Spinal cord (tissue), 10 donors: ENCODE measurements around the gene RAD51C. TPM values are rescaled to one million over a fixed set of nuclear protein-coding genes. Genes with fewer than 3 reads are reported as not detected.
"Not testable (repeated sequence)": the region's sequence is repeated elsewhere in the genome, so short reads cannot be mapped to it uniquely, and the experiment has no call there.

Experiments used
- DNase-seq, 6 donors: peaks; one replicate each; pipeline versions ENCODE4 v3.0.0 to v3.0.0-alpha.2; 2013 to 2015; ENCODE audit warnings: low spot score in 6 of 6, low read depth in 4 of 6
- H3K27ac ChIP-seq: one replicate; pipeline ENCODE4 v1.5.1; 2013; ENCODE audit warnings: low read depth, low read length, control low read depth
- H3K27me3 ChIP-seq: one replicate; pipeline ENCODE4 v1.6.1; 2013; ENCODE audit warnings: low read length; ENCODE audit not compliant: control insufficient read depth, insufficient read depth
- H3K36me3 ChIP-seq: one replicate; pipeline ENCODE4 v1.6.1; 2013; ENCODE audit warnings: low read length; ENCODE audit not compliant: control insufficient read depth, insufficient read depth
- H3K4me1 ChIP-seq: one replicate; pipeline ENCODE4 v1.6.1; 2013; ENCODE audit warnings: low read length; ENCODE audit not compliant: control insufficient read depth, insufficient read depth
- H3K4me3 ChIP-seq: one replicate; pipeline ENCODE4 v1.5.1; 2013; ENCODE audit warnings: low read depth, low read length, control low read depth
- H3K9me3 ChIP-seq: one replicate; pipeline ENCODE4 v1.6.1; 2013; ENCODE audit warnings: low read length; ENCODE audit not compliant: control insufficient read depth, insufficient read depth
- WGBS: methylation state at CpG from one replicate; pipeline ENCODE4 v1.1.5; 2013; ENCODE audit warnings: missing lambda C conversion rate; ENCODE audit not compliant: insufficient coverage; 5-methylcytosine and 5-hydroxymethylcytosine counted together
- long read RNA-seq, 4 donors: transcript quantifications; one replicate each; lab custom pipeline, GENCODE V29; 2026
- polyA plus RNA-seq, 2 donors: library from polyadenylated mRNA; unstranded; fragments of 120-200 nt; gene quantifications; one replicate each; pipeline ENCODE4 v1.2.1, GENCODE V29; 2013; ENCODE audit not compliant: insufficient read length in 2 of 2
- total RNA-seq, 2 donors: library from RNA; depleted of rRNA in 1 of 2; stranded (reverse); fragments of 120-200 nt in 1 of 2; fragments of >200 nt in 1 of 2; gene quantifications; one replicate each; pipeline versions ENCODE4 v1.2.3 to v1.2.4, GENCODE V29; 2013 to 2014
- donor health status: healthy.

Gene RAD51C
- total RNA-seq (10 to 100 TPM; 32.7 to 40.7 TPM), polyA plus RNA-seq (10 to 100 TPM; 38.4 to 51.6 TPM)
- long read RNA-seq, donor 1, partial matches to known transcripts = 0 of 7 reads
- long read RNA-seq, donor 1, other reads (novel, unspliced or antisense) = 0 of 7 reads
- long read RNA-seq, donor 2, partial matches to known transcripts = 0 of 2 reads
- long read RNA-seq, donor 2, other reads (novel, unspliced or antisense) = 0 of 2 reads
- long read RNA-seq, donor 3 = 0 reads
- long read RNA-seq, donor 4, transcript RAD51C-203 (2 exons, 567 nt) = major isoform, 7 of 14 reads
- long read RNA-seq, donor 4, transcript RAD51C-201 (9 exons, 2,591 nt) = minor isoform, 5 of 14 reads
- long read RNA-seq, donor 4, partial matches to known transcripts = 0 of 14 reads
- long read RNA-seq, donor 4, other reads (novel, unspliced or antisense) = 0 of 14 reads

- DNase-seq = peak; percentile 76 to 97 (median 82)
- peak within 1 kb of the TSS; percentile 81 for H3K4me3 ChIP-seq
- H3K36me3 ChIP-seq = peaks cover 2% of the 10 kb centered on the region
- H3K27me3 ChIP-seq = no peaks in the 10 kb centered on the region
- H3K27ac ChIP-seq = peak within 1 kb of the TSS; percentile 90
- 9% methylated on average over 44 of the region's 50 CpGs for WGBS
- peaks cover 9% of the 10 kb centered on the region for H3K4me1 ChIP-seq
- H3K9me3 ChIP-seq = no peaks in the 10 kb centered on the region
Observed at GRCh38 chr17:58692239-58693055, at the start of gene RAD51C. TSS of gene RAD51C (plus strand) at chr17:58692602. CDS start at chr17:58692644, 42 bp downstream.

GRCh38 chr17:58643147-58643546 is 49.3 kb upstream of the RAD51C start:
- no peaks in the 10 kb centered on the region for H3K4me1 ChIP-seq
- no CpG with 5 or more reads among the region's 2 CpGs for WGBS
- H3K9me3 ChIP-seq = no peaks in the 10 kb centered on the region
- no peaks in the 10 kb centered on the region for H3K27me3 ChIP-seq
- no peak overlapping the region for H3K4me3 ChIP-seq
- H3K36me3 ChIP-seq = no peaks in the 10 kb centered on the region
- no peak for DNase-seq
- no peak overlapping the region for H3K27ac ChIP-seq

- H3K27me3 ChIP-seq = no peaks in the 10 kb centered on the region
- no peak overlapping the region for H3K27ac ChIP-seq
- no peak for DNase-seq
- no peaks in the 10 kb centered on the region for H3K4me1 ChIP-seq
- no peak overlapping the region for H3K4me3 ChIP-seq
- no peaks in the 10 kb centered on the region for H3K9me3 ChIP-seq
- H3K36me3 ChIP-seq = no peaks in the 10 kb centered on the region
Observed at GRCh38 chr17:58648236-58648635, 44.2 kb upstream of the RAD51C start.

GRCh38 chr17:58657962-58658803 is 34.2 kb upstream of the RAD51C start:
- H3K36me3 ChIP-seq, H3K4me1 ChIP-seq, DNase-seq, H3K27me3 ChIP-seq, H3K9me3 ChIP-seq: not testable (repeated sequence)
- Histone ChIP-seq H3K4me3 (peak overlapping the region; percentile 51), H3K27ac (peak overlapping the region; percentile 85)
- WGBS = 4% methylated on average over 5 of the region's 10 CpGs

- WGBS = 0% methylated on average over 30 of the region's 38 CpGs
- Histone ChIP-seq H3K27me3 (no peaks in the 10 kb centered on the region), H3K9me3 (no peaks in the 10 kb centered on the region), H3K27ac (peak overlapping the region; percentile 85), H3K4me3 (peak overlapping the region; percentile 51), H3K36me3 (no peaks in the 10 kb centered on the region), H3K4me1 (peaks cover 5% of the 10 kb centered on the region)
- peak; percentile 81 to 99 (median 90) for DNase-seq
Observed at GRCh38 chr17:58658804-58659713, 33.3 kb upstream of the RAD51C start.

GRCh38 chr17:58659714-58660084 is 32.7 kb upstream of the RAD51C start:
- not testable (repeated sequence) for H3K36me3 ChIP-seq, H3K4me1 ChIP-seq, DNase-seq, H3K27me3 ChIP-seq, H3K9me3 ChIP-seq
- Histone ChIP-seq H3K27ac (peak overlapping the region; percentile 85), H3K4me3 (peak overlapping the region; percentile 51)
- 40% methylated on average over 1 of the region's 9 CpGs for WGBS

GRCh38 chr17:58660621-58661020 is 31.8 kb upstream of the RAD51C start:
- H3K4me3 ChIP-seq = no peak overlapping the region
- no peak overlapping the region for H3K27ac ChIP-seq
- WGBS = 78% methylated on average over 1 of the region's 4 CpGs
- no peaks in the 10 kb centered on the region for H3K36me3 ChIP-seq
- H3K9me3 ChIP-seq = no peaks in the 10 kb centered on the region
- H3K4me1 ChIP-seq = peaks cover 5% of the 10 kb centered on the region
- no peaks in the 10 kb centered on the region for H3K27me3 ChIP-seq
- no peak for DNase-seq

- Histone ChIP-seq H3K36me3 (no peaks in the 10 kb centered on the region), H3K4me1 (peaks cover 5% of the 10 kb centered on the region), H3K4me3 (no peak overlapping the region), H3K9me3 (no peaks in the 10 kb centered on the region), H3K27ac (no peak overlapping the region), H3K27me3 (no peaks in the 10 kb centered on the region)
- DNase-seq = no peak
- WGBS = 91% methylated on average over 21 of the region's 26 CpGs
Observed at GRCh38 chr17:58661499-58661898, 30.9 kb upstream of the RAD51C start.
